Smooth muscle cell (in vitro differentiated cells): ENCODE results near the gene ESRRG. TPM values are rescaled to one million over a fixed set of nuclear protein-coding genes. Genes with fewer than 3 reads are reported as not detected.

Source experiments
- DNase-seq: peaks from one replicate; lab custom pipeline; 2025; ENCODE audit not compliant: unreplicated experiment; lab: John Stamatoyannopoulos, UW
- H2AFZ ChIP-seq: fragments of 200-600 bp; sonication (generic); 2 replicates; pipeline ENCODE4 v1.6.0; 2016; ENCODE audit warnings: antibody characterized with exemption, low read depth, mild to moderate bottlenecking
- H3F3A ChIP-seq: fragments of 200-600 bp; sonication (generic); 2 replicates; pipeline ENCODE4 v1.6.0; 2017; ENCODE audit warnings: antibody characterized with exemption, low read depth
- H3K27ac ChIP-seq: fragments of 200-600 bp; sonication (generic); 2 replicates; pipeline ENCODE4 v1.5.1; 2016; ENCODE audit warnings: low read depth, mild to moderate bottlenecking
- H3K27me3 ChIP-seq: fragments of 200-600 bp; sonication (generic); 2 replicates; pipeline ENCODE4 v1.6.1; 2016; ENCODE audit warnings: low read depth, mild to moderate bottlenecking
- H3K36me3 ChIP-seq: fragments of 200-600 bp; sonication (generic); 2 replicates; pipeline ENCODE4 v1.5.1; 2016; ENCODE audit warnings: low read depth
- H3K4me1 ChIP-seq: fragments of 200-600 bp; sonication (generic); 2 replicates; pipeline ENCODE4 v1.5.1; 2016; ENCODE audit warnings: low read depth
- H3K4me2 ChIP-seq: fragments of 200-600 bp; sonication (generic); 2 replicates; pipeline ENCODE4 v1.6.0; 2016; ENCODE audit warnings: mild to moderate bottlenecking
- H3K4me3 ChIP-seq: fragments of 200-600 bp; sonication (generic); 2 replicates; pipeline ENCODE4 v1.5.1; 2016; ENCODE audit warnings: mild to moderate bottlenecking
- H3K79me2 ChIP-seq: fragments of 200-600 bp; sonication (generic); 2 replicates; pipeline ENCODE4 v1.6.0; 2016; ENCODE audit warnings: low read depth, mild to moderate bottlenecking
- H3K9ac ChIP-seq: fragments of 200-600 bp; sonication (generic); 2 replicates; pipeline ENCODE4 v1.6.0; 2016; ENCODE audit warnings: low read depth
- H3K9me3 ChIP-seq: fragments of 200-600 bp; sonication (generic); replicated peaks from 2 replicates; pipeline ENCODE4 v1.5.1; 2016; ENCODE audit warnings: low read depth
- H4K20me1 ChIP-seq: fragments of 200-600 bp; sonication (generic); 2 replicates; pipeline ENCODE4 v1.6.0; 2016; ENCODE audit warnings: low read depth
- CTCF ChIP-seq: fragments of 200-600 bp; sonication (generic); IDR thresholded peaks from 2 replicates; pipeline ENCODE4 v1.5.1; 2017; ENCODE audit warnings: borderline replicate concordance, mild to moderate bottlenecking, antibody characterized with exemption; ENCODE audit not compliant: insufficient read depth, poor library complexity, severe bottlenecking
- WGBS: methylation state at CpG from one replicate; pipeline ENCODE4 v1.1.7; 2016; ENCODE audit warnings: low lambda C conversion rate; 5-methylcytosine and 5-hydroxymethylcytosine counted together
- polyA plus RNA-seq: library from polyadenylated mRNA; unstranded; fragments of >200 nt; fragmentation: Nextera tagmentation; extraction: Ambion mirVana; gene quantifications from 2 replicates; pipeline ENCODE4 v1.2.1, GENCODE V29; 2016
- total RNA-seq: library from RNA; depleted of rRNA; stranded (reverse); fragments of >200 nt; gene quantifications from 2 replicates; pipeline ENCODE4 v1.2.3, GENCODE V29; 2014

The ESRRG gene
- total and polyA plus RNA-seq, 2 experiments from 2014 or later: 0.26 TPM; not detected in 1

- Histone ChIP-seq H3K79me2 (no peaks in the 10 kb centered on the region), H3K4me1 (no peaks in the 10 kb centered on the region), H3K9me3 (no peaks in the 10 kb centered on the region), H3K27me3 (no peaks in the 10 kb centered on the region), H3F3A (no peaks in the 10 kb centered on the region), H3K27ac (no peak overlapping the region), H3K4me3 (no peak overlapping the region), H3K4me2 (no peak overlapping the region), H4K20me1 (no peaks in the 10 kb centered on the region), H3K9ac (no peak overlapping the region), H3K36me3 (no peaks in the 10 kb centered on the region), H2AFZ (no peak overlapping the region)
- DNase-seq: no peak
- 82% methylated on average over 2 of the region's 2 CpGs for WGBS
- TF ChIP-seq CTCF: no peak
These were observed 187.5 kb downstream of the ESRRG start for GRCh38 chr1:216535751-216536150.

GRCh38 chr1:216535059-216535458 is 188.2 kb downstream of the ESRRG start:
- Histone ChIP-seq H3K9ac (no peak overlapping the region), H2AFZ (no peak overlapping the region), H3K4me3 (no peak overlapping the region), H3K9me3 (no peaks in the 10 kb centered on the region), H3K36me3 (no peaks in the 10 kb centered on the region), H3K79me2 (no peaks in the 10 kb centered on the region), H3K27me3 (no peaks in the 10 kb centered on the region), H3F3A (no peaks in the 10 kb centered on the region), H4K20me1 (no peaks in the 10 kb centered on the region), H3K4me1 (no peaks in the 10 kb centered on the region), H3K4me2 (no peak overlapping the region), H3K27ac (no peak overlapping the region)
- whole genome bisulfite sequencing: 74% methylated on average over 1 of the region's 1 CpG
- DNase-seq: no peak
- no peak for TF ChIP-seq CTCF

- WGBS: 80% methylated on average over 4 of the region's 4 CpGs
These were observed 189.5 kb downstream of the ESRRG start for GRCh38 chr1:216533776-216534175.

More at GRCh38 chr1:216533776-216534175, 189.5 kb downstream of the ESRRG start:
- no peak overlapping the region for H3K4me2 ChIP-seq
- no peak overlapping the region for H3K4me3 ChIP-seq
- H3K4me1 ChIP-seq: no peaks in the 10 kb centered on the region
- no peak for TF ChIP-seq CTCF
- H2AFZ ChIP-seq: no peak overlapping the region
- H3K36me3 ChIP-seq: no peaks in the 10 kb centered on the region
- no peaks in the 10 kb centered on the region for H4K20me1 ChIP-seq
- no peak overlapping the region for H3K27ac ChIP-seq
- H3F3A ChIP-seq: no peaks in the 10 kb centered on the region
- DNase-seq: no peak
- no peaks in the 10 kb centered on the region for H3K9me3 ChIP-seq
- no peaks in the 10 kb centered on the region for H3K79me2 ChIP-seq
- H3K27me3 ChIP-seq: no peaks in the 10 kb centered on the region
- no peak overlapping the region for H3K9ac ChIP-seq
